ENCODE results near the gene PCDHA12. TPM values are rescaled to one million over a fixed set of nuclear protein-coding genes. Genes with fewer than 3 reads are reported as not detected.

PCDHA12 gene
- total and polyA plus RNA-seq, 4 donors = 0.01 to 0.08 TPM; not detected in 2

DNA sequence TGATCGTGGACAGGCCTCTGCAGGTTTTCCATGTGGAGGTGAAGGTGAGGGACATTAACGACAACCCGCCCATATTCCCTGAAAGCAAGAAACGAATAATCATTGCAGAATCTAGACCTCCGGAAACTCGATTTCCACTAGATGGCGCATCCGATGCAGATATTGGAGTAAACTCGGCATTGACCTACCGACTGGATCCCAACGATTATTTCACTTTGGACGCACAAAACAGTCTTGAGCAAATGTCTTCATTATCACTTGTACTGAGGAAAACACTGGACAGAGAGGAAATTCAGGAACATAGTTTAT lies 7.4 kb downstream of the PCDHA12 start (continued):
- TF ChIP-seq YY1 (IDR thresholded peaks at IDR 0.05) (no peak), HNF4A (conservative IDR thresholded peaks at IDR 0.05) (no peak), RAD21 (IDR thresholded peaks at IDR 0.05) (no peak), HNF4G (IDR thresholded peaks at IDR 0.05) (no peak), FOXA2 (IDR thresholded peaks at IDR 0.05) (no peak), NR2F2 (IDR thresholded peaks at IDR 0.05) (no peak), RXRA (IDR thresholded peaks at IDR 0.05) (no peak)
- TF ChIP-seq, protein P1, sequence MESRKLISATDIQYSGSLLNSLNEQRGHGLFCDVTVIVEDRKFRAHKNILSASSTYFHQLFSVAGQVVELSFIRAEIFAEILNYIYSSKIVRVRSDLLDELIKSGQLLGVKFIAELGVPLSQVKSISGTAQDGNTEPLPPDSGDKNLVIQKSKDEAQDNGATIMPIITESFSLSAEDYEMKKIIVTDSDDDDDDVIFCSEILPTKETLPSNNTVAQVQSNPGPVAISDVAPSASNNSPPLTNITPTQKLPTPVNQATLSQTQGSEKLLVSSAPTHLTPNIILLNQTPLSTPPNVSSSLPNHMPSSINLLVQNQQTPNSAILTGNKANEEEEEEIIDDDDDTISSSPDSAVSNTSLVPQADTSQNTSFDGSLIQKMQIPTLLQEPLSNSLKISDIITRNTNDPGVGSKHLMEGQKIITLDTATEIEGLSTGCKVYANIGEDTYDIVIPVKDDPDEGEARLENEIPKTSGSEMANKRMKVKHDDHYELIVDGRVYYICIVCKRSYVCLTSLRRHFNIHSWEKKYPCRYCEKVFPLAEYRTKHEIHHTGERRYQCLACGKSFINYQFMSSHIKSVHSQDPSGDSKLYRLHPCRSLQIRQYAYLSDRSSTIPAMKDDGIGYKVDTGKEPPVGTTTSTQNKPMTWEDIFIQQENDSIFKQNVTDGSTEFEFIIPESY (IDR thresholded peaks at IDR 0.05) = no peak
- TF ChIP-seq, protein P2, sequence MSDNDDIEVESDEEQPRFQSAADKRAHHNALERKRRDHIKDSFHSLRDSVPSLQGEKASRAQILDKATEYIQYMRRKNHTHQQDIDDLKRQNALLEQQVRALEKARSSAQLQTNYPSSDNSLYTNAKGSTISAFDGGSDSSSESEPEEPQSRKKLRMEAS (IDR thresholded peaks at IDR 0.05) = no peak

DNA sequence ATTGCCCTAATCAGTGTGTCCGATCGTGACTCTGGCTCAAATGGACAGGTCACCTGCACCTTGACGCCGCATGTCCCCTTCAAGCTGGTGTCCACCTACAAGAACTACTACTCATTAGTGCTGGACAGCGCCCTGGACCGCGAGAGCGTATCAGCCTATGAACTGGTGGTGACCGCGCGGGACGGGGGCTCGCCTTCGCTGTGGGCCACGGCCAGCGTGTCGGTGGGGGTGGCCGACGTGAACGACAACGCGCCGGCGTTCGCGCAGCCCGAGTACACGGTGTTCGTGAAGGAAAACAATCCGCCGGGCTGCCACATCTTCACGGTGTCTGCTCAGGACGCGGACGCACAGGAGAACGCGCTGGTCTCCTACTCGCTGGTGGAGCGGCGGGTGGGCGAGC lies 8.3 kb downstream of the PCDHA12 start:
- H3K4me3 ChIP-seq (ENCODE audit: low read depth in 1 of 3, low read length in 3 of 3) = no peak overlapping the region
- TF ChIP-seq, protein P3, sequence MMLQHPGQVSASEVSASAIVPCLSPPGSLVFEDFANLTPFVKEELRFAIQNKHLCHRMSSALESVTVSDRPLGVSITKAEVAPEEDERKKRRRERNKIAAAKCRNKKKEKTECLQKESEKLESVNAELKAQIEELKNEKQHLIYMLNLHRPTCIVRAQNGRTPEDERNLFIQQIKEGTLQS (IDR thresholded peaks at IDR 0.05) = no peak
- no peak for TF ChIP-seq HNF4G (IDR thresholded peaks at IDR 0.05)
- TF ChIP-seq TAF1 (conservative IDR thresholded peaks at IDR 0.05) = no peak
- no peak for TF ChIP-seq EGR1 (IDR thresholded peaks at IDR 0.05; ENCODE audit: low read depth in 2 of 2)
- TF ChIP-seq, protein P4, sequence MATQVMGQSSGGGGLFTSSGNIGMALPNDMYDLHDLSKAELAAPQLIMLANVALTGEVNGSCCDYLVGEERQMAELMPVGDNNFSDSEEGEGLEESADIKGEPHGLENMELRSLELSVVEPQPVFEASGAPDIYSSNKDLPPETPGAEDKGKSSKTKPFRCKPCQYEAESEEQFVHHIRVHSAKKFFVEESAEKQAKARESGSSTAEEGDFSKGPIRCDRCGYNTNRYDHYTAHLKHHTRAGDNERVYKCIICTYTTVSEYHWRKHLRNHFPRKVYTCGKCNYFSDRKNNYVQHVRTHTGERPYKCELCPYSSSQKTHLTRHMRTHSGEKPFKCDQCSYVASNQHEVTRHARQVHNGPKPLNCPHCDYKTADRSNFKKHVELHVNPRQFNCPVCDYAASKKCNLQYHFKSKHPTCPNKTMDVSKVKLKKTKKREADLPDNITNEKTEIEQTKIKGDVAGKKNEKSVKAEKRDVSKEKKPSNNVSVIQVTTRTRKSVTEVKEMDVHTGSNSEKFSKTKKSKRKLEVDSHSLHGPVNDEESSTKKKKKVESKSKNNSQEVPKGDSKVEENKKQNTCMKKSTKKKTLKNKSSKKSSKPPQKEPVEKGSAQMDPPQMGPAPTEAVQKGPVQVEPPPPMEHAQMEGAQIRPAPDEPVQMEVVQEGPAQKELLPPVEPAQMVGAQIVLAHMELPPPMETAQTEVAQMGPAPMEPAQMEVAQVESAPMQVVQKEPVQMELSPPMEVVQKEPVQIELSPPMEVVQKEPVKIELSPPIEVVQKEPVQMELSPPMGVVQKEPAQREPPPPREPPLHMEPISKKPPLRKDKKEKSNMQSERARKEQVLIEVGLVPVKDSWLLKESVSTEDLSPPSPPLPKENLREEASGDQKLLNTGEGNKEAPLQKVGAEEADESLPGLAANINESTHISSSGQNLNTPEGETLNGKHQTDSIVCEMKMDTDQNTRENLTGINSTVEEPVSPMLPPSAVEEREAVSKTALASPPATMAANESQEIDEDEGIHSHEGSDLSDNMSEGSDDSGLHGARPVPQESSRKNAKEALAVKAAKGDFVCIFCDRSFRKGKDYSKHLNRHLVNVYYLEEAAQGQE (IDR thresholded peaks at IDR 0.05) = no peak
- TF ChIP-seq RXRA (IDR thresholded peaks at IDR 0.05) = no peak
- TF ChIP-seq, protein P5, sequence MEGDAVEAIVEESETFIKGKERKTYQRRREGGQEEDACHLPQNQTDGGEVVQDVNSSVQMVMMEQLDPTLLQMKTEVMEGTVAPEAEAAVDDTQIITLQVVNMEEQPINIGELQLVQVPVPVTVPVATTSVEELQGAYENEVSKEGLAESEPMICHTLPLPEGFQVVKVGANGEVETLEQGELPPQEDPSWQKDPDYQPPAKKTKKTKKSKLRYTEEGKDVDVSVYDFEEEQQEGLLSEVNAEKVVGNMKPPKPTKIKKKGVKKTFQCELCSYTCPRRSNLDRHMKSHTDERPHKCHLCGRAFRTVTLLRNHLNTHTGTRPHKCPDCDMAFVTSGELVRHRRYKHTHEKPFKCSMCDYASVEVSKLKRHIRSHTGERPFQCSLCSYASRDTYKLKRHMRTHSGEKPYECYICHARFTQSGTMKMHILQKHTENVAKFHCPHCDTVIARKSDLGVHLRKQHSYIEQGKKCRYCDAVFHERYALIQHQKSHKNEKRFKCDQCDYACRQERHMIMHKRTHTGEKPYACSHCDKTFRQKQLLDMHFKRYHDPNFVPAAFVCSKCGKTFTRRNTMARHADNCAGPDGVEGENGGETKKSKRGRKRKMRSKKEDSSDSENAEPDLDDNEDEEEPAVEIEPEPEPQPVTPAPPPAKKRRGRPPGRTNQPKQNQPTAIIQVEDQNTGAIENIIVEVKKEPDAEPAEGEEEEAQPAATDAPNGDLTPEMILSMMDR (IDR thresholded peaks at IDR 0.05; ENCODE audit: low read depth, low read length, missing input control) = no peak
- TF ChIP-seq FOXA1 (IDR thresholded peaks at IDR 0.05) = no peak
- TF ChIP-seq JUND (IDR thresholded peaks at IDR 0.05) = no peak
- TF ChIP-seq GABPA (IDR thresholded peaks at IDR 0.05 in 1 of 2, conservative IDR thresholded peaks at IDR 0.05 in 1 of 2) = no peak
- 41% methylated on average over 41 of the region's 41 CpGs for WGBS
- no peak overlapping the region for H3K27ac ChIP-seq (ENCODE audit: low read depth in 1 of 2, low read length in 2 of 2)
- peaks cover 0 to 2% (median 0%) of the 10 kb centered on the region in 4 donors for H3K4me1 ChIP-seq (ENCODE audit: control insufficient read depth in 4 of 4, insufficient read depth in 4 of 4, low read length in 3 of 4)
- peaks cover 0 to 8% (median 1%) of the 10 kb centered on the region in 4 donors for H3K27me3 ChIP-seq (ENCODE audit: control insufficient read depth in 4 of 4, insufficient read depth in 4 of 4, low read length in 3 of 4)
- DNase-seq (ENCODE audit: low spot score) = no peak
- H3K36me3 ChIP-seq (ENCODE audit: control insufficient read depth in 4 of 4, insufficient read depth in 3 of 4, low read depth in 1 of 4, low read length in 3 of 4) = no peaks in the 10 kb centered on the region
- no peak overlapping the region for H3K9ac ChIP-seq (ENCODE audit: low read depth in 1 of 2, low read length in 2 of 2)
- peaks cover 0 to 26% (median 18%) of the 10 kb centered on the region in 4 donors for H3K9me3 ChIP-seq (ENCODE audit: control insufficient read depth in 4 of 4, low read length in 3 of 4)

Measured in liver (tissue), 9 donors.